Nucleus accumbens (tissue), 56 donors: ENCODE data around the gene OR10C1.
"Not testable (repeated sequence)": the region's sequence is repeated elsewhere in the genome, so short reads cannot be mapped to it uniquely, and the experiment has no call there.

Experiments
- DNase-seq, 56 donors: peaks; one replicate each; lab custom pipeline; 2025; lab: John Stamatoyannopoulos, UW

The OR10C1 gene, protein sequence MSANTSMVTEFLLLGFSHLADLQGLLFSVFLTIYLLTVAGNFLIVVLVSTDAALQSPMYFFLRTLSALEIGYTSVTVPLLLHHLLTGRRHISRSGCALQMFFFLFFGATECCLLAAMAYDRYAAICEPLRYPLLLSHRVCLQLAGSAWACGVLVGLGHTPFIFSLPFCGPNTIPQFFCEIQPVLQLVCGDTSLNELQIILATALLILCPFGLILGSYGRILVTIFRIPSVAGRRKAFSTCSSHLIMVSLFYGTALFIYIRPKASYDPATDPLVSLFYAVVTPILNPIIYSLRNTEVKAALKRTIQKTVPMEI

GRCh38 chr6:29439006-29439405 lies at the start of gene OR10C1:
OR10C1 (plus strand) TSS chr6:29439306; CDS start chr6:29440016, 710 bp downstream.
- no peak for DNase-seq

DNA sequence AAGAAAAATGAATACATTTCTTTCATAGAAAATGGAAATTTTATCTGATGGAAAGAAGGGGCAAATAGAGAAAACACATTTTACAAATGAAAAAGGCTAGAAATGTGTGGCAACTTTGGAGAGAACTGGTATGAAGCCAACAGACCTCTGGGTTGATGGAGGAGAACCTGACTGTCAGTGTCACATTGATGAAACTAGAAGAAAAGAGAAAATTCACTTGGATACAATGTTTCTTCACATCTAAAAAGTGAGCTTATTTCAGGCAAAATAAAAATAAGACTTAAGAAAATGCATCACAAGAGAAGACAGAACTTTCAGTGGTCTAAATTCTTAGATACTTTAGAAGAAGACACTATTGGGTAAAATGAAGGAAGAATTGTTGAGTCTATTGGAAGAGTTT lies 43.8 kb upstream of the OR10C1 start, which contains the start of gene OR12D2:
TSS of gene OR12D2 (plus strand) at position 301 of the 400 bp plus-strand sequence. CDS start 1,069 bp downstream, outside the sequence.
- no peak for DNase-seq

- DNase-seq: no peak
These were observed 39.6 kb upstream of the OR10C1 start for GRCh38 chr6:29399525-29399924.

DNA sequence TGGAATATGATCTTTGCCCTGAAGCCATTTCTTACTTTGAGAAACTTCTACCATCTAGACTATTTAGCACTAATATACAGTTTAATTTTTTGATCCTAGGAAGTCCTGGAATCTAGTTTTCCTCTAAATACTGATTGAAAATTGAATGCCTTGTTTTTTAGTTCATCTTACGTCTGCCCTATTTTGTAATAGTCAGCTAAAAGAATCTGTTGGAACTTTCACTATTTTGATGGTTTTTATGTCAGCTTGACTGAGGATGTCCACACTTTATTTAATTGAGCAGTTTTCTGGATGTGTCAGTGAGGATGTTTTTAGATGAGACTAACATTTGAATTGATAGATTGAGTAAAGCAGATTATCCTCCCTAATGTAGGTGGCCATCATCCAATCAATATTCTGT lies 35.3 kb upstream of the OR10C1 start:
- no peak for DNase-seq

- DNase-seq: no peak
These were observed 24.5 kb upstream of the OR10C1 start, which contains the start of gene OR12D1 for GRCh38 chr6:29414588-29414987. OR12D1 (plus strand) TSS chr6:29414928.

- DNase-seq: no peak
These were observed 19.6 kb upstream of the OR10C1 start for GRCh38 chr6:29419516-29419915.

GRCh38 chr6:29424168-29424567 lies 14.9 kb upstream of the OR10C1 start:
- no peak for DNase-seq

GRCh38 chr6:29424575-29424974 lies 14.5 kb upstream of the OR10C1 start:
- no peak for DNase-seq

- DNase-seq: no peak
These were observed 14.0 kb upstream of the OR10C1 start for GRCh38 chr6:29425075-29425474.

- DNase-seq: no peak
These were observed 12.5 kb upstream of the OR10C1 start for GRCh38 chr6:29426654-29427053.

- DNase-seq: not testable (repeated sequence)
These were observed 2.4 kb upstream of the OR10C1 start for GRCh38 chr6:29436730-29437129.

- DNase-seq: no peak
These were observed 3.6 kb downstream of the OR10C1 start for GRCh38 chr6:29442719-29443118.

GRCh38 chr6:29444031-29444430 lies 4.9 kb downstream of the OR10C1 start:
- not testable (repeated sequence) for DNase-seq

DNA sequence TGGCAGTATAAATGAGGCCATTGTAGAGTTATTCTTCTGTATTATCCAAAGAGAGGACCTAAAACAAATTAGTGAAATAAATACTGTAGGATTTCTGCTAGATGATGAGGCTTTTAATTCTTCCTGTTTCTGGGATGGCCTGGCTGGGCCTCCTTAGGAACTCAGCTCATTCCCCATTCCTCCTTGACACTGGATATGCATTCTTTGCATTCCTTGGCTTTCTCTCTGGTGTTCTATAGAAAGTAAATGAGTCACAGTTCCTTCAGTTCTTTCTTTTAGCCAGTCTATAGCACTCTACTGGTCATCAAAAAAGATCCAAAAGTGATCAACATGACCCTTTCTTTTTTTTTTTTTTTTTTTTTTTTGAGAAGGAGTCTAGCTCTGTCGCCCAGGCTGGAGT lies 8.6 kb downstream of the OR10C1 start:
- DNase-seq: no peak

- no peak for DNase-seq
These were observed 12.5 kb downstream of the OR10C1 start for GRCh38 chr6:29451471-29452193.

DNA sequence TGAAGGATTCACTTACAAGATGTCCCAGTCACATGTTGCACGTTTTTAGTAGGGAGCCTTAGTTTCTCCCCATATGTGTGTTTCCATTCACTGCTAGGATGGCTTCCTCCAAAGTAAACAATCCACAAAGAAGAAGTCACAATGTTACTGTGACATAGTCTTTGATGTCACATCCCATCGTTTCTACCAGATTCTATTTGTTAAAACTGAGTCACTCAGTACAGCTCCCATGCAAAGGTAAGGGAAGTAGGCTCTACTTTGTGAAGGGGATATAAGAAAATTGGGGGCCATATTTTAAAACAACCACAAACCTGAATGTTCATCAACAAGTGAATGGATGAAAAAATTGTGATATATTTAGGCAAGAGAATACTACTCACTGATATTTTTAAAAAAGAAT lies 17.9 kb downstream of the OR10C1 start, which contains the start of the genes OR11A1 and OR2H1:
TSS of gene OR11A1 (minus strand) at position 101 of the 400 bp plus-strand sequence. CDS start 29,430 bp downstream, outside the sequence.
TSS of gene OR2H1 (plus strand) at position 185 of the 400 bp plus-strand sequence. CDS start 4,615 bp downstream, outside the sequence.
- no peak for DNase-seq

DNA sequence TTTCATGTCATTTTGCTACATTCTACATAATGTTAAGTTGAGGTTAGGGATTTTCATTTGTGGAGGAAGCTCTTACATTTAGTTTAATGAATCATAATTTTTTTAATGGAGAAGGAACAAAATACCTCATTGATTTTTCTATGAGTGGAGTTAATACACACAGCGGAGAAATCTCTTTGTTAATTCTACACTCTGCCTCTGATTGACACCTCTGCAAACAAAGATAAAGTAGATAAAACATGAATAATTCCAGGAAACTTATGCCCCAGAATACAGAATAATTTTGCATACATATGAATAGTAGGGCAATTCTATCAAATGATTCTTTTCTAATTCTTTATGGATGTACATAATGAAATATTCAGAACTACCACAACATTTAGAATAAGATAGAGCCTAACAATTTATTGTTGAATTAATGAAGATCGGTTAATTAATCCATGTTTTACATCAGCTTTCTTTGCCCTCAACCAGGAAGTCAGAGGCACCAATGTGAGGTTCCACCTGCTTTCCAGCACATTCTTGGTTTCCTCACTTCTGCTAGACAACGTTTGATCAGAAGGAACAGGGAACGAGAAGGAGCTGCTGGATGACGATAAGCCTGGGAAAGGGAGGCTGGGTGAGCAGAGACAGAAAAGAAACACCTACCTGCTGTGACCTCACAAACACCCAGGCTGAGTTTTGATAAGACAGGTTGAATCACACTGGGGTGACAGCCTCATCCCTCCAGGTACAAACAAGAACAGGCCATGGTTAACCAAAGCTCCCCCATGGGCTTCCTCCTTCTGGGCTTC lies 22.1 kb downstream of the OR10C1 start:
- DNase-seq: no peak

- DNase-seq: no peak
These were observed 22.9 kb downstream of the OR10C1 start for GRCh38 chr6:29462022-29462421.

GRCh38 chr6:29465279-29465678 lies 26.2 kb downstream of the OR10C1 start:
- DNase-seq: no peak

- no peak for DNase-seq
These were observed 26.7 kb downstream of the OR10C1 start for GRCh38 chr6:29465801-29466200.

DNA sequence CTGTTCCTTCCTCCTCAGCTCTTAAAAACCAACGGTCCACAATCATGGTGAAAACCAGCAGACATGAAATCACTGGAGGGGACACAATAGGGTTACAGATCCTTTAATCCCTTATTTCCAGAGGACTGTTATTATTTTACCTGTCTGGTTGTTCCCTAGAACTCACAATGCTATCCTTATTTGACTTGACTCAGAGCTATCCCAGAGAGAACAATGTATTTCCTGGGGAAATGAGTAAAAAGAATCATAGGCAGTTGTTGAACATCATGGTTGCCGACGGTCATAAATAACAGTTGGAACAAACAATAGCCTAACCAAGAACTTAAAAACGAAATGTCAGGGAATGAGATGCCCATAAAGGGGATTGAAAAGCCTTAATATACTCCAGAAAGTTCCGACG lies 27.1 kb downstream of the OR10C1 start:
- DNase-seq: no peak
